SW 1271 (cell line): Measurements from ENCODE around the gene NKAIN1.
"Not testable (repeated sequence)": the region's sequence is repeated elsewhere in the genome, so short reads cannot be mapped to it uniquely, and the experiment has no call there.

Experiments used
- DNase-seq, 2 experiments: peaks; one replicate each; lab custom pipeline; 2025; lab: John Stamatoyannopoulos, UW

NKAIN1 gene

GRCh38 chr1:31239653-31240241 lies at the start of gene NKAIN1:
TSS of gene NKAIN1 (minus strand) at chr1:31239887. CDS start at chr1:31239547, 340 bp downstream.
- DNase-seq = no peak

GRCh38 chr1:31289021-31289420 lies 49.3 kb upstream of the NKAIN1 start:
- no peak for DNase-seq

- not testable (repeated sequence) for DNase-seq
Measured at GRCh38 chr1:31287791-31288190, 48.1 kb upstream of the NKAIN1 start.

- not testable (repeated sequence) for DNase-seq
Measured at GRCh38 chr1:31282426-31282825, 42.7 kb upstream of the NKAIN1 start.

- DNase-seq = no peak
Measured at GRCh38 chr1:31273619-31274018, 33.9 kb upstream of the NKAIN1 start.

GRCh38 chr1:31272369-31272768 lies 32.7 kb upstream of the NKAIN1 start:
- no peak for DNase-seq

GRCh38 chr1:31266547-31266946 lies 26.9 kb upstream of the NKAIN1 start:
- DNase-seq = no peak

- no peak for DNase-seq
Measured at GRCh38 chr1:31264790-31265386, 25.2 kb upstream of the NKAIN1 start.

GRCh38 chr1:31263408-31263807 lies 23.7 kb upstream of the NKAIN1 start:
- DNase-seq = no peak

GRCh38 chr1:31262393-31262792 lies 22.7 kb upstream of the NKAIN1 start:
- DNase-seq = not testable (repeated sequence)

GRCh38 chr1:31261916-31262315 lies 22.2 kb upstream of the NKAIN1 start:
- DNase-seq = no peak

GRCh38 chr1:31259746-31260145 lies 20.1 kb upstream of the NKAIN1 start:
- DNase-seq = no peak

- no peak for DNase-seq
Measured at GRCh38 chr1:31258581-31258980, 18.9 kb upstream of the NKAIN1 start.

- no peak for DNase-seq
Measured at GRCh38 chr1:31257213-31257612, 17.5 kb upstream of the NKAIN1 start.

GRCh38 chr1:31249854-31250253 lies 10.2 kb upstream of the NKAIN1 start:
- no peak for DNase-seq

GRCh38 chr1:31248276-31248675 lies 8.6 kb upstream of the NKAIN1 start:
- DNase-seq = no peak

- no peak for DNase-seq
Measured at GRCh38 chr1:31244326-31244725, 4.6 kb upstream of the NKAIN1 start.

GRCh38 chr1:31243501-31244286 lies 4.0 kb upstream of the NKAIN1 start:
- no peak for DNase-seq

GRCh38 chr1:31241321-31241720 lies 1.6 kb upstream of the NKAIN1 start:
- no peak for DNase-seq

- no peak for DNase-seq
Measured at GRCh38 chr1:31238986-31239613, 587 bp downstream of the NKAIN1 start.

- no peak for DNase-seq
Measured at GRCh38 chr1:31238612-31238985, 1.1 kb downstream of the NKAIN1 start.

GRCh38 chr1:31234870-31235269 lies 4.8 kb downstream of the NKAIN1 start:
- no peak for DNase-seq
